Erythroblast (primary cell): Measurements from ENCODE around the gene CEP57.

ENCODE experiments used
- GATA1 ChIP-seq: IDR thresholded peaks from 2 replicates; pipeline ENCODE4 v1.6.1; 2011; ENCODE audit warnings: low read depth, mild to moderate bottlenecking, control low read depth, low read length, moderate library complexity
- POLR2A ChIP-seq: IDR thresholded peaks from 2 replicates; pipeline ENCODE4 v1.6.1; 2011; ENCODE audit warnings: mild to moderate bottlenecking, low read length

DNA sequence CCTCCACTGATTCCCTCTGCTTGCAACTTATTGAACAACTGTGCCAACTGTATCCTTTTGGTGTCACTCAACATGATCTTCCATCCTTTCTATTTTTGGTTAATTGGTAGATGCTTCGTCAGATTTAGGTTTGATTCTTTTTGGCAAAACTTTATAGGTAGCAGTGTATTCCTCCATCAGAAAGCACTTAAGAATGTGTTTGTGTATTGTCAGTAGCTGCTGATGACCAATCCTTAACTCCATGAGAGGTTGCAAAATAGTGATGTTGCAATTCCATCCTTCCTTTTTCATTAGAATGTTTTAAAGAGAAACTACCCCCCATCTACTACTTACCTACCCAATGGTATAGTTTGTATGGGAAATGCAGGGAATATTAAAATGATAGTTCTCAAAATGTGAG, 22.8 kb upstream of the CEP57 start:
- TF ChIP-seq POLR2A (no peak), GATA1 (no peak)
